Activated CD8-positive, alpha-beta memory T cell treated with anti-CD3 and anti-CD28 coated beads for 36 hours (primary cell): Measurements from ENCODE around the gene SDK1. TPM values are rescaled to one million over a fixed set of nuclear protein-coding genes. Genes with fewer than 3 reads are reported as not detected.

Experiments
- CTCF ChIA-PET: fragments of 350-600 bp; sonication (Branson Sonifier 250); formaldehyde crosslinking; loops from one replicate; lab custom pipeline; 2021; ENCODE audit warnings: antibody characterized with exemption; lab: Charles Lee
- POLR2A ChIA-PET: fragments of 350-600 bp; sonication (Branson Sonifier 250); formaldehyde crosslinking; loops from one replicate; lab custom pipeline; 2021; ENCODE audit warnings: antibody characterized with exemption; lab: Charles Lee
- total RNA-seq, 2 experiments: library from RNA; stranded (reverse); gene quantifications; one replicate each; pipeline ENCODE4 v1.2.3, GENCODE V29; 2021

The SDK1 gene
- total RNA-seq, 2 experiments from 2014 or later: 0.15 to 0.50 TPM

- POLR2A ChIA-PET: no interaction called here
- CTCF ChIA-PET: no interaction called here
Observed at GRCh38 chr7:3326246-3326645, 25.2 kb downstream of the SDK1 start.

- CTCF ChIA-PET: interaction anchor here (0.6 to 0.8 kb wide), 2 partner anchors 9 to 33 kb away, joined by 3 to 6 read pairs; no protein-coding TSS in a partner anchor
Observed at GRCh38 chr7:3327099-3327498, 26.0 kb downstream of the SDK1 start.

GRCh38 chr7:3327655-3328054, 26.6 kb downstream of the SDK1 start:
- ChIA-PET CTCF (interaction anchor here (0.6 to 0.8 kb wide), 2 partner anchors 9 to 33 kb away, joined by 3 to 6 read pairs; no protein-coding TSS in a partner anchor), POLR2A (no interaction called here)

More at GRCh38 chr7:3327099-3327498, 26.0 kb downstream of the SDK1 start:
- POLR2A ChIA-PET: no interaction called here

GRCh38 chr7:3332308-3332707, 31.3 kb downstream of the SDK1 start:
- CTCF ChIA-PET: no interaction called here
- POLR2A ChIA-PET: no interaction called here

GRCh38 chr7:3333861-3334260, 32.8 kb downstream of the SDK1 start:
- CTCF ChIA-PET: no interaction called here
- POLR2A ChIA-PET: no interaction called here

GRCh38 chr7:3336042-3336665, 35.1 kb downstream of the SDK1 start:
- CTCF ChIA-PET: interaction anchor here (0.9 kb wide), 1 partner anchor 9 kb away, joined by 3 read pairs; no protein-coding TSS in a partner anchor
- POLR2A ChIA-PET: no interaction called here

GRCh38 chr7:3338161-3338560, 37.1 kb downstream of the SDK1 start:
- ChIA-PET CTCF (no interaction called here), POLR2A (no interaction called here)

- ChIA-PET POLR2A (no interaction called here), CTCF (no interaction called here)
Observed at GRCh38 chr7:3345699-3346481, 44.8 kb downstream of the SDK1 start.

- CTCF ChIA-PET: no interaction called here
- POLR2A ChIA-PET: no interaction called here
Observed at GRCh38 chr7:3349126-3349525, 48.1 kb downstream of the SDK1 start.

GRCh38 chr7:3356173-3356572, 55.1 kb downstream of the SDK1 start:
- CTCF ChIA-PET: no interaction called here
- POLR2A ChIA-PET: no interaction called here

GRCh38 chr7:3358991-3359390, 57.9 kb downstream of the SDK1 start:
- ChIA-PET CTCF (no interaction called here), POLR2A (no interaction called here)

- CTCF ChIA-PET: no interaction called here
- POLR2A ChIA-PET: no interaction called here
Observed at GRCh38 chr7:3367261-3367660, 66.2 kb downstream of the SDK1 start.

- POLR2A ChIA-PET: no interaction called here
- CTCF ChIA-PET: no interaction called here
Observed at GRCh38 chr7:3370068-3370830, 69.2 kb downstream of the SDK1 start.

GRCh38 chr7:3370921-3371320, 69.9 kb downstream of the SDK1 start:
- ChIA-PET CTCF (no interaction called here), POLR2A (no interaction called here)

- ChIA-PET CTCF (no interaction called here), POLR2A (no interaction called here)
Observed at GRCh38 chr7:3371601-3372000, 70.5 kb downstream of the SDK1 start.

- CTCF ChIA-PET: no interaction called here
- POLR2A ChIA-PET: no interaction called here
Observed at GRCh38 chr7:3374239-3374638, 73.2 kb downstream of the SDK1 start.

GRCh38 chr7:3378390-3379150, 77.5 kb downstream of the SDK1 start:
- ChIA-PET CTCF (interaction anchor here (0.6 kb wide), 1 partner anchor 187 kb away, joined by 3 read pairs; no protein-coding TSS in a partner anchor), POLR2A (no interaction called here)

GRCh38 chr7:3380034-3380433, 79.0 kb downstream of the SDK1 start:
- CTCF ChIA-PET: no interaction called here
- POLR2A ChIA-PET: no interaction called here

- ChIA-PET POLR2A (no interaction called here), CTCF (no interaction called here)
Observed at GRCh38 chr7:3380886-3381685, 80.0 kb downstream of the SDK1 start.
